GM12878 (cell line): ENCODE data around the gene UGT2A3. TPM values are rescaled to one million over a fixed set of nuclear protein-coding genes. Genes with fewer than 3 reads are reported as not detected.

Experiments
- ATAC-seq: fragments of 200-7000 bp; cut with Tn5 transposase; 3 replicates; pipeline ENCODE4 v1.9.1; 2020; ENCODE audit warnings: mild to moderate bottlenecking, moderate library complexity
- BruUV-seq: library from RNA; stranded (reverse); fragments of 400-500 nt; replicated peaks from 2 replicates; lab custom pipeline; 2021; lab: Mats Ljungman, UMichigan
- CTCF ChIA-PET: fragments of 300-600 bp; sonication (Branson Sonifier 250); formaldehyde crosslinking; extraction: SDS; loops from one replicate; lab custom pipeline; 2021; ENCODE audit warnings: inconsistent platforms; lab: Yijun Ruan, JAX
- POLR2A ChIA-PET: fragments of 350-600 bp; formaldehyde crosslinking; extraction: SDS; loops from one replicate; lab custom pipeline; 2021; ENCODE audit warnings: inconsistent platforms; lab: Charles Lee
- RAD21 ChIA-PET: fragments of 300-600 bp; sonication (Branson Sonifier 250); formaldehyde crosslinking; loops from one replicate; lab custom pipeline; 2023; ENCODE audit warnings: antibody characterized with exemption; ENCODE audit not compliant: unreplicated experiment; lab: Charles Lee
- SMC1A ChIA-PET: fragments of 300-600 bp; sonication (Branson Sonifier 250); formaldehyde crosslinking; loops from one replicate; lab custom pipeline; 2023; ENCODE audit not compliant: unreplicated experiment, uncharacterized antibody; lab: Charles Lee
- DNase-seq: peaks from one replicate; pipeline ENCODE4 v3.0.0-alpha.2; 2011; ENCODE audit warnings: low read depth, low spot score
- FAIRE-seq: peaks from 3 replicates; lab custom pipeline; 2011; peaks lifted over from hg19 to GRCh38; lab: Jason Lieb, UNC
- H2AFZ ChIP-seq: 2 replicates; pipeline ENCODE4 v1.6.0; 2011; ENCODE audit warnings: low read depth, low read length, control low read depth; ENCODE audit not compliant: control insufficient read depth
- H3K27ac ChIP-seq: 2 replicates; pipeline ENCODE4 v1.5.1; 2011; ENCODE audit warnings: control low read depth; ENCODE audit not compliant: control insufficient read depth, insufficient read depth
- H3K27me3 ChIP-seq, 2 experiments: replicated peaks in 1 of 2; 2 replicates each; pipeline versions ENCODE4 v1.6.0 to v1.6.1; 2011; ENCODE audit warnings: low read length in 1 of 2; ENCODE audit not compliant: control insufficient read depth in 2 of 2, insufficient read depth in 2 of 2
- H3K36me3 ChIP-seq, 2 experiments: 2 replicates each; pipeline ENCODE4 v1.5.1; 2011; ENCODE audit warnings: low read length in 1 of 2; ENCODE audit not compliant: control insufficient read depth in 2 of 2, insufficient read depth in 2 of 2
- H3K4me1 ChIP-seq: 2 replicates; pipeline ENCODE4 v1.6.1; 2011; ENCODE audit warnings: mild to moderate bottlenecking, low read length, moderate library complexity, mixed read lengths; ENCODE audit not compliant: control insufficient read depth, insufficient read depth
- H3K4me2 ChIP-seq: 2 replicates; pipeline ENCODE4 v1.6.0; 2011; ENCODE audit warnings: control low read depth; ENCODE audit not compliant: control insufficient read depth, insufficient read depth
- H3K4me3 ChIP-seq: fragments of 200-600 bp; sonication (generic); 2 replicates; pipeline ENCODE4 v1.5.1; 2016
- H3K79me2 ChIP-seq: 2 replicates; pipeline ENCODE4 v1.6.0; 2011; ENCODE audit warnings: low read length; ENCODE audit not compliant: control insufficient read depth, insufficient read depth
- H3K9ac ChIP-seq: 2 replicates; pipeline ENCODE4 v1.8.0; 2011; ENCODE audit warnings: low read length, control low read depth, mixed read lengths; ENCODE audit not compliant: control insufficient read depth, insufficient read depth
- H3K9me3 ChIP-seq: replicated peaks from 3 replicates; pipeline ENCODE4 v1.5.1; 2011; ENCODE audit warnings: mild to moderate bottlenecking, low read length; ENCODE audit not compliant: control insufficient read depth, insufficient read depth
- H4K20me1 ChIP-seq: 2 replicates; pipeline ENCODE4 v1.6.0; 2011; ENCODE audit not compliant: control insufficient read depth, insufficient read depth
- ATF7 ChIP-seq: fragments of 450-650 bp; IDR thresholded peaks from 2 replicates; pipeline ENCODE4 v1.6.1; 2016; ENCODE audit warnings: low read depth, mild to moderate bottlenecking
- CBFB ChIP-seq: IDR thresholded peaks from 2 replicates; pipeline ENCODE4 v1.6.1; 2016; ENCODE audit warnings: antibody characterized with exemption, low read depth
- CHD1 ChIP-seq: IDR thresholded peaks from 2 replicates; pipeline ENCODE4 v1.6.1; 2012; ENCODE audit warnings: low read depth, low read length, improper control_type of control experiment
- DPF2 ChIP-seq: fragments of 450-650 bp; IDR thresholded peaks from 2 replicates; pipeline ENCODE4 v1.6.1; 2017; ENCODE audit warnings: mild to moderate bottlenecking
- ETV6 ChIP-seq, 2 experiments: fragments of 450-650 bp in 1 of 2; IDR thresholded peaks in 1 of 2; conservative IDR thresholded peaks in 1 of 2; 2 replicates each; pipeline ENCODE4 v1.6.1; 2014; ENCODE audit warnings: antibody characterized with exemption in 1 of 2, borderline replicate concordance in 1 of 2, low read depth in 1 of 2, mild to moderate bottlenecking in 1 of 2, moderate library complexity in 1 of 2
- KLF5 ChIP-seq: fragments of 450-650 bp; IDR thresholded peaks from 2 replicates; pipeline ENCODE4 v1.6.1; 2014; ENCODE audit warnings: mild to moderate bottlenecking; ENCODE audit not compliant: partially characterized antibody
- NBN ChIP-seq: fragments of 450-650 bp; IDR thresholded peaks from 2 replicates; pipeline ENCODE4 v1.6.1; 2016
- SREBF1 ChIP-seq: IDR thresholded peaks from 2 replicates; pipeline ENCODE4 v1.6.1; 2012; ENCODE audit warnings: mild to moderate bottlenecking, low read length
- SUZ12 ChIP-seq: fragments of 200-600 bp; sonication (generic); IDR thresholded peaks from one replicate; pipeline ENCODE4 v1.6.1; 2018; ENCODE audit warnings: antibody characterized with exemption, mild to moderate bottlenecking; ENCODE audit not compliant: unreplicated experiment
- WGBS: methylation state at CpG from one replicate; pipeline ENCODE4 v1.1.6; 2016; ENCODE audit warnings: low lambda C conversion rate; ENCODE audit not compliant: insufficient replicate concordance, insufficient coverage; ENCODE audit errors: missing lambda C conversion rate; 5-methylcytosine and 5-hydroxymethylcytosine counted together
- in situ Hi-C: fragments of 300-500 bp; cut with MboI; formaldehyde crosslinking; loops from 9 replicates; pipeline ENCODE4 v1.14.3; 2018; ENCODE audit warnings: mixed read lengths
- intact Hi-C: fragments of 100-400 bp; cut with micrococcal nuclease; formaldehyde crosslinking; loops from one replicate; pipeline ENCODE4 v1.14.2; 2022; ENCODE audit not compliant: unreplicated experiment
- polyA plus RNA-seq, 11 experiments: library from polyadenylated mRNA; depleted of rRNA in 4 of 11; unstranded in 6 of 11; stranded (reverse) in 5 of 11; fragments of >200 nt; fragmentation: Nextera tagmentation in 4 of 11; fragmentation: Illumina TruSeq in 1 of 11; extraction: Ambion mirVana in 4 of 11; extraction: Trizol in 1 of 11; gene quantifications; 1 replicate in 1 of 11; 2 replicates in 10 of 11; pipeline versions ENCODE4 v1.2.1 to v1.2.3, GENCODE V29; 2011 to 2016; ENCODE audit warnings: inconsistent platforms in 2 of 11, missing spikeins in 2 of 11, low read depth in 1 of 11
- total RNA-seq, 4 experiments: library from RNA; depleted of rRNA in 3 of 4; stranded (reverse); fragments of >200 nt in 3 of 4; fragmentation: Illumina TruSeq in 1 of 4; extraction: Trizol in 1 of 4; gene quantifications; 2 replicates each; pipeline versions ENCODE4 v1.2.1 to v1.2.3, GENCODE V29; 2013 to 2021
- TF ChIP-seq, protein P1 (sequence below): fragments of 450-650 bp; conservative IDR thresholded peaks from 2 replicates; pipeline ENCODE4 v1.6.1; 2017; ENCODE audit warnings: mild to moderate bottlenecking, moderate library complexity
- TF ChIP-seq, protein P2 (sequence below): fragments of 450-650 bp; formaldehyde crosslinking; IDR thresholded peaks from 2 replicates; pipeline ENCODE4 v1.4.0; 2022; ENCODE audit warnings: mild to moderate bottlenecking, moderate library complexity

UGT2A3 gene
- total and polyA plus RNA-seq, 10 of the 15 experiments (the other 5 are each of a cell fraction or from before 2014, with no cell fraction given) = 0.04 to 0.18 (median 0.09) TPM; not detected in 2

DNA sequence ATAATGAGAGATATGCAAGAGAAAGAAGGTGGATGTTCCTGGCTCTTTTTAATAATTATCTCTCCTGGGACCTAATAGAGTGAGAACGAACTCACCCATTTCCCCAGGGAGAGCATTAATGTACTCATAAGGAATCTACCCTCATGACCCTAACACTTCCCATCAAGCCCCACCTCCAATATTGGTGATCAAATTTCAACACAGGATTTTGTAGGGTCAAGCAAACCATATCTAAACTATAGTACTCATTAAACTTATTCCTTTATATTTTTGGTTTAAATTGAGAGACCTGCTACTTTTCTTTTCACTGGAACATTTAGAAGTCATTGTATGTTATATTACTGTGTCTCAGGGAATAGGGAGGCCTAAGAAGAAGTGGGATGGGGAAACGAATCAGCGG lies 2.6 kb downstream of the UGT2A3 start:
- ChIA-PET SMC1A (interaction anchor here (0.8 to 2.2 kb wide), 4 partner anchors 9 to 148 kb away, joined by 3 to 9 read pairs (median 6); no protein-coding TSS in a partner anchor), POLR2A (interaction anchor here (0.6 to 0.7 kb wide), 2 partner anchors 106 to 109 kb away, joined by 6 to 7 read pairs; no protein-coding TSS in a partner anchor), RAD21 (no interaction called here), CTCF (no interaction called here)
- H3K79me2 ChIP-seq = no peaks in the 10 kb centered on the region
- DNase-seq (no peak), FAIRE-seq (no peak), ATAC-seq (no peak; the same call in 2 of the 3 replicates)
- intact Hi-C loops (no loop called here), in situ Hi-C loops (no loop called here)
- H4K20me1 ChIP-seq = no peaks in the 10 kb centered on the region
- no peak overlapping the region for H2AFZ ChIP-seq
- no peaks in the 10 kb centered on the region for H3K27me3 ChIP-seq
- no peak overlapping the region for H3K4me2 ChIP-seq
- 48% methylated on average over 3 of the region's 3 CpGs for WGBS
- no peaks in the 10 kb centered on the region for H3K36me3 ChIP-seq
- H3K4me1 ChIP-seq = no peaks in the 10 kb centered on the region
- TF ChIP-seq ATF7 = no peak
- TF ChIP-seq SUZ12 = no peak
- no peak for TF ChIP-seq CBFB
- no peak for TF ChIP-seq SREBF1
- no peak for TF ChIP-seq NBN
- TF ChIP-seq KLF5 = no peak
- TF ChIP-seq, protein P1, sequence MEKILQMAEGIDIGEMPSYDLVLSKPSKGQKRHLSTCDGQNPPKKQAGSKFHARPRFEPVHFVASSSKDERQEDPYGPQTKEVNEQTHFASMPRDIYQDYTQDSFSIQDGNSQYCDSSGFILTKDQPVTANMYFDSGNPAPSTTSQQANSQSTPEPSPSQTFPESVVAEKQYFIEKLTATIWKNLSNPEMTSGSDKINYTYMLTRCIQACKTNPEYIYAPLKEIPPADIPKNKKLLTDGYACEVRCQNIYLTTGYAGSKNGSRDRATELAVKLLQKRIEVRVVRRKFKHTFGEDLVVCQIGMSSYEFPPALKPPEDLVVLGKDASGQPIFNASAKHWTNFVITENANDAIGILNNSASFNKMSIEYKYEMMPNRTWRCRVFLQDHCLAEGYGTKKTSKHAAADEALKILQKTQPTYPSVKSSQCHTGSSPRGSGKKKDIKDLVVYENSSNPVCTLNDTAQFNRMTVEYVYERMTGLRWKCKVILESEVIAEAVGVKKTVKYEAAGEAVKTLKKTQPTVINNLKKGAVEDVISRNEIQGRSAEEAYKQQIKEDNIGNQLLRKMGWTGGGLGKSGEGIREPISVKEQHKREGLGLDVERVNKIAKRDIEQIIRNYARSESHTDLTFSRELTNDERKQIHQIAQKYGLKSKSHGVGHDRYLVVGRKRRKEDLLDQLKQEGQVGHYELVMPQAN = no peak
- TF ChIP-seq CHD1 = no peak
- TF ChIP-seq, protein P2, sequence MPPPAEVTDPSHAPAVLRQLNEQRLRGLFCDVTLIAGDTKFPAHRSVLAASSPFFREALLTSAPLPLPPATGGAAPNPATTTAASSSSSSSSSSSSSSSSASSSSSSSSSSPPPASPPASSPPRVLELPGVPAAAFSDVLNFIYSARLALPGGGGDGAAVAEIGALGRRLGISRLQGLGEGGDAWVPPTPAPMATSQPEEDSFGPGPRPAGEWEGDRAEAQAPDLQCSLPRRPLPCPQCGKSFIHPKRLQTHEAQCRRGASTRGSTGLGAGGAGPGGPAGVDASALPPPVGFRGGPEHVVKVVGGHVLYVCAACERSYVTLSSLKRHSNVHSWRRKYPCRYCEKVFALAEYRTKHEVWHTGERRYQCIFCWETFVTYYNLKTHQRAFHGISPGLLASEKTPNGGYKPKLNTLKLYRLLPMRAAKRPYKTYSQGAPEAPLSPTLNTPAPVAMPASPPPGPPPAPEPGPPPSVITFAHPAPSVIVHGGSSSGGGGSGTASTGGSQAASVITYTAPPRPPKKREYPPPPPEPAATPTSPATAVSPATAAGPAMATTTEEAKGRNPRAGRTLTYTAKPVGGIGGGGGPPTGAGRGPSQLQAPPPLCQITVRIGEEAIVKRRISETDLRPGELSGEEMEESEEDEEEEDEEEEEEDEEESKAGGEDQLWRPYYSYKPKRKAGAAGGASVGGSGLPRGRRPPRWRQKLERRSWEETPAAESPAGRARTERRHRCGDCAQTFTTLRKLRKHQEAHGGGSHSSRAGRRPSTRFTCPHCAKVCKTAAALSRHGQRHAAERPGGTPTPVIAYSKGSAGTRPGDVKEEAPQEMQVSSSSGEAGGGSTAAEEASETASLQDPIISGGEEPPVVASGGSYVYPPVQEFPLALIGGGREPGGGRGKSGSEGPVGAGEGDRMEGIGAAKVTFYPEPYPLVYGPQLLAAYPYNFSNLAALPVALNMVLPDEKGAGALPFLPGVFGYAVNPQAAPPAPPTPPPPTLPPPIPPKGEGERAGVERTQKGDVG = no peak
- no peak for TF ChIP-seq ETV6 (conservative IDR thresholded peaks at IDR 0.05 in 1 of 2, IDR thresholded peaks at IDR 0.05 in 1 of 2; ENCODE audit: borderline replicate concordance in 1 of 2, low read depth in 1 of 2)
- no peak for TF ChIP-seq DPF2
- H3K4me3 ChIP-seq = no peak overlapping the region
- no peaks in the 10 kb centered on the region for H3K9me3 ChIP-seq
- no peak overlapping the region for H3K9ac ChIP-seq
- H3K27ac ChIP-seq = no peak overlapping the region
- BruUV-seq = no TSS peak
